IPS DF 6.9 (cell line): ENCODE results near the gene SPATC1L.

Source experiments
- DNase-seq: peaks from one replicate; pipeline ENCODE4 v3.0.0-alpha.2; 2013; ENCODE audit warnings: low read depth, low spot score
- H3K27ac ChIP-seq: one replicate; pipeline ENCODE4 v1.5.1; 2013; ENCODE audit warnings: low read length, control low read depth
- H3K27me3 ChIP-seq: 2 replicates; pipeline ENCODE4 v1.6.1; 2013; ENCODE audit warnings: mild to moderate bottlenecking, low read length; ENCODE audit not compliant: control insufficient read depth, insufficient read depth
- H3K36me3 ChIP-seq: 2 replicates; pipeline ENCODE4 v1.6.1; 2013; ENCODE audit warnings: low read length; ENCODE audit not compliant: control insufficient read depth, insufficient read depth
- H3K4me1 ChIP-seq: 2 replicates; pipeline ENCODE4 v1.6.1; 2013; ENCODE audit warnings: low read length; ENCODE audit not compliant: control insufficient read depth, insufficient read depth
- H3K4me3 ChIP-seq: 2 replicates; pipeline ENCODE4 v1.5.1; 2013; ENCODE audit warnings: mild to moderate bottlenecking, low read length
- H3K9me3 ChIP-seq: 2 replicates; pipeline ENCODE4 v1.6.1; 2013; ENCODE audit warnings: low read length, inconsistent platforms; ENCODE audit not compliant: control insufficient read depth, insufficient read depth
- whole genome bisulfite sequencing: extraction: QIAGEN DNeasy Blood & Tissue Kit; methylation state at CpG from one replicate; pipeline ENCODE4 v1.1.7; 2013; ENCODE audit warnings: mixed read lengths, missing lambda C conversion rate; ENCODE audit not compliant: insufficient read length, insufficient coverage; 5-methylcytosine and 5-hydroxymethylcytosine counted together

SPATC1L gene

GRCh38 chr21:46214478-46215340 is 30.4 kb upstream of the SPATC1L start:
- H3K27me3 ChIP-seq = no peaks in the 10 kb centered on the region
- peaks cover 3% of the 10 kb centered on the region; the same call in 1 of the 2 replicates for H3K4me1 ChIP-seq
- H3K27ac ChIP-seq = no peak overlapping the region
- no peak overlapping the region for H3K4me3 ChIP-seq
- peaks cover 31% of the 10 kb centered on the region for H3K36me3 ChIP-seq
- WGBS = no CpG with 5 or more reads among the region's 27 CpGs
- no peaks in the 10 kb centered on the region for H3K9me3 ChIP-seq
- no peak for DNase-seq

- Histone ChIP-seq H3K4me3 (no peak overlapping the region), H3K36me3 (peaks cover 34% of the 10 kb centered on the region), H3K27me3 (no peaks in the 10 kb centered on the region), H3K4me1 (no peaks in the 10 kb centered on the region; the same call in 1 of the 2 replicates), H3K9me3 (no peaks in the 10 kb centered on the region), H3K27ac (no peak overlapping the region)
- no CpG with 5 or more reads among the region's 15 CpGs for WGBS
- DNase-seq = no peak
These were observed 29.5 kb upstream of the SPATC1L start for GRCh38 chr21:46213620-46214286.

- H3K36me3 ChIP-seq = peaks cover 43% of the 10 kb centered on the region
- H3K4me3 ChIP-seq = no peak overlapping the region
- WGBS = no CpG with 5 or more reads among the region's 18 CpGs
- H3K27me3 ChIP-seq = no peaks in the 10 kb centered on the region
- DNase-seq = no peak
- H3K4me1 ChIP-seq = no peaks in the 10 kb centered on the region; the same call in 1 of the 2 replicates
- H3K9me3 ChIP-seq = no peaks in the 10 kb centered on the region
- H3K27ac ChIP-seq = no peak overlapping the region
These were observed 28.6 kb upstream of the SPATC1L start for GRCh38 chr21:46212721-46213484.

GRCh38 chr21:46211786-46212720 is 27.8 kb upstream of the SPATC1L start:
- Histone ChIP-seq H3K9me3 (no peaks in the 10 kb centered on the region), H3K27ac (no peak overlapping the region), H3K4me1 (no peaks in the 10 kb centered on the region; the same call in 1 of the 2 replicates), H3K4me3 (no peak overlapping the region), H3K36me3 (peaks cover 51% of the 10 kb centered on the region), H3K27me3 (no peaks in the 10 kb centered on the region)
- DNase-seq = no peak
- no CpG with 5 or more reads among the region's 23 CpGs for WGBS

- Histone ChIP-seq H3K9me3 (no peaks in the 10 kb centered on the region), H3K36me3 (peaks cover 56% of the 10 kb centered on the region), H3K27ac (no peak overlapping the region), H3K27me3 (no peaks in the 10 kb centered on the region), H3K4me3 (no peak overlapping the region), H3K4me1 (no peaks in the 10 kb centered on the region; the same call in 1 of the 2 replicates)
- no CpG with 5 or more reads among the region's 7 CpGs for WGBS
- no peak for DNase-seq
These were observed 27.1 kb upstream of the SPATC1L start for GRCh38 chr21:46211376-46211775.

GRCh38 chr21:46210378-46211136 is 26.3 kb upstream of the SPATC1L start:
- DNase-seq = no peak
- no CpG with 5 or more reads among the region's 16 CpGs for WGBS

GRCh38 chr21:46208761-46209721 is 24.8 kb upstream of the SPATC1L start:
- H3K4me3 ChIP-seq = no peak overlapping the region
- H3K36me3 ChIP-seq = peaks cover 61% of the 10 kb centered on the region
- H3K27me3 ChIP-seq = no peaks in the 10 kb centered on the region
- no peaks in the 10 kb centered on the region for H3K9me3 ChIP-seq
- DNase-seq = no peak
- H3K27ac ChIP-seq = no peak overlapping the region
- WGBS = no CpG with 5 or more reads among the region's 23 CpGs
- no peaks in the 10 kb centered on the region; the same call in 1 of the 2 replicates for H3K4me1 ChIP-seq

More at GRCh38 chr21:46210378-46211136, 26.3 kb upstream of the SPATC1L start:
- no peak overlapping the region for H3K4me3 ChIP-seq
- H3K36me3 ChIP-seq = peaks cover 61% of the 10 kb centered on the region
- H3K27ac ChIP-seq = no peak overlapping the region
- no peaks in the 10 kb centered on the region; the same call in 1 of the 2 replicates for H3K4me1 ChIP-seq
- H3K9me3 ChIP-seq = no peaks in the 10 kb centered on the region
- H3K27me3 ChIP-seq = no peaks in the 10 kb centered on the region

- Histone ChIP-seq H3K27me3 (no peaks in the 10 kb centered on the region), H3K4me1 (no peaks in the 10 kb centered on the region; the same call in 1 of the 2 replicates), H3K9me3 (no peaks in the 10 kb centered on the region), H3K4me3 (no peak overlapping the region), H3K36me3 (peaks cover 54% of the 10 kb centered on the region), H3K27ac (no peak overlapping the region)
- DNase-seq = no peak
- WGBS = no CpG with 5 or more reads among the region's 27 CpGs
These were observed 23.8 kb upstream of the SPATC1L start for GRCh38 chr21:46207920-46208591.
